GM18505 (cell line): ENCODE results near the gene NRP2.

Experiments
- ATAC-seq: cut with Tn5 transposase; IDR thresholded peaks from one replicate; pipeline ENCODE4 v1.9.1; 2021; ENCODE audit not compliant: unreplicated experiment
- POLR2A ChIP-seq: IDR thresholded peaks from 4 replicates; pipeline ENCODE4 v1.6.1; 2011; ENCODE audit warnings: borderline replicate concordance; ENCODE audit not compliant: insufficient read depth, insufficient read length; ENCODE audit errors: extremely low read depth

Gene NRP2

GRCh38 chr2:205654878-205655605 is 27.3 kb upstream of the NRP2 start:
- TF ChIP-seq POLR2A, result no peak
- ATAC-seq, result no peak

DNA sequence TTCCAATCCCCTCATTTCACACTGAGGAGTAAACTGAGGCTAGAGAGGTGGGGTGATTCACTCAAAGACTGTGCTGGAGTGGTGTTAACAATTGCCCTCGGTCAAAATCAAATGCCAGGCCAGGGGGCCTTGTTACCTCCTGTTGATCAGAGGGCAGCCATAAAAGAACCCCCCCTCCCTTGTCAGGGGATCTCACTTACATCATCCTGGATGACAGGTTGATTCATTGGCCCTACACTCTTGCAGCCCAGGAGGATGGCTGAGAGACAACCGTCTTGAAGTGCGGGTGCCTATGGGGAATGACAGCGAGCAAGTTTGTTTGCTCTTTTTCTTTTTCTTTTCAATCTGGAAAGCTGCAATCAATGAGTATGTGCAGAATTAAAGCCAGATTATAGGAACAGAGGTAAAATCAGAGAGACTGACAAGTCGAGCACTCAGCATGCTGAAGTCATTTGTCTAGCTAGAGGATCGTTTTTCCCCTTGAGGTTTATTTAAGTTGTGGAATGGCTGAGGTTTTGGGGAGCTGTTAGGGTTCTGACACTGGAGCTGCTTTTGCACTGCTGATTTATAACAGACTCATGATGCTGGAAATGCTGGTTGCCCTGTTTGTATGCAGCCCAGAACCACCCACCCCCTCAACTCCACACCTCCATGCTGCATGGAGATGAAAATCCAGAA is 26.4 kb upstream of the NRP2 start:
- no peak for TF ChIP-seq POLR2A
- ATAC-seq, result no peak

GRCh38 chr2:205656461-205656860 is 25.8 kb upstream of the NRP2 start:
- TF ChIP-seq POLR2A, result no peak

DNA sequence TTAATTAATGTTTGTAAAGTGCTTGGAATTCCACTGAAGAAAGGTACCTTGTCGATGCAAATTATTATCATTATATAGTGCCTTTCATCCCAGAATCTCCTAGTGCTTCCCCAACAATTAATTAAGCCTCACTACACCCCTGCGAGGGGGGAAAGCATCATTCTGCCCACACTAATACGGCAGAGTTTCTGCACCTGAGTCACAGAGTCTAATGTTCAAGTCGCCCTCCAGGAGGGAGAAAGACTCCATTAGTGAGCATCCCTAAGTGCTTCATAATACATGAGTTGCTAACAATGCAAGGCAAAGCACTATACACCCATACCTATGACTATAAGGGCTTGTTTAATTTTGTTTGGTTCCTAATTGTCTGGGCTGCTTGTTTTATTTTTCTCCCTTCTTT is 25.4 kb upstream of the NRP2 start:
- no peak for TF ChIP-seq POLR2A
- no peak for ATAC-seq

More at GRCh38 chr2:205656461-205656860, 25.8 kb upstream of the NRP2 start:
- ATAC-seq, result no peak

DNA sequence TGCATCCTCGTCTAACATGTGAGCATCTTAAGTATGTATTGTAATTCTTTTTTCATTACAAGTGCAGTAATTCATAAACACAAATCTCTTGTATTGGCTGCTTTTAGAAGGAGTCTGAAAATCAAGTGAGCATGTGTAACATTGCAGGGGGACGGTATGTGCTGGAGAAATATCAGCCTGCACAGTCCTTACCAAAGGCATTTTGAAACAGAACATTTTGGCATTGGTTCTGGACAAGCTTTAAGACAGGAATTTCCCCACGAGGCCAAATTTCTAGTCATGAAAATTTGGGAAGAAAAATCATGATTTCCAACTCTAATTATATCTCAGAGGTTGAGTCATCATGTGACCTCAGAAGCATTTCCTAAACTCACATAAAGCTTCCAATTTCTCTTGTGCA is 24.7 kb upstream of the NRP2 start:
- TF ChIP-seq POLR2A, result no peak
- no peak for ATAC-seq

DNA sequence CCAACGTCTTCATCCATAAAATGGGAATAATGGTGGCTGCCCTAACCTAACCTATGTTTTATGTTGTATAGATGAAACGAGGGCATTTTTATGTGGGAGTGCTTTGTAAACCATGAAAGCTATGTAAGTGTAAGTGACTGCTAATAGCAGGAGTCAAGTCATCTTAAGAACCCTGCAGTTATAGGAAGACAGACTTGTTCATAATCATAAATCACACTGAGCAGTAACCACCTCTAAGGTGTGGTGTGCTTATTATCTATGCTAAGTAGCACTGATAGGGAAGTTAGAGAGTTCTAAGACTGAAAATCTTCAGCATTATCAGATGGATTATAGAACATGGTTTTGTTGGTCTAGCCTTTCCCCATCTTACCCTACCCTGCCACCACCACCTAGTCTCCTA is 24.2 kb upstream of the NRP2 start:
- ATAC-seq, result no peak
- no peak for TF ChIP-seq POLR2A

DNA sequence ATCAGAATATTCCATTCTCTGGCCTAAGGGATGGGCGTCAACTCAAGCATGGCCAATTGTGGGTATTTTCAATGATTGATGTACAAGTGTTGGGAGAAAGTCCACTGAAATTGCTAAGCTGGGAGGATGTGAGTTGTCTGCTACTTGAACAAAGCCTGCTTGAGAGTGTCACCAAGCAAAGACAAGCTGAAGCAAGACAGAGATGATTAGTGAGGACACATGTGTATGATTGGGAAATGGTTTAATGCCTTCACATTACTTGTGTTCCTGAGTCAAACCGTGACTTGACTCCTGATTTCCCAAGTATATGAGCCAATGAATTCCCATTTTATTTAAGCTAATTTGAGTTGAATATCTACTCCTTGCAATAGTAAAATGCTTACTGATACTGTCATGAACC is 23.7 kb upstream of the NRP2 start:
- ATAC-seq, result no peak
- TF ChIP-seq POLR2A, result no peak

DNA sequence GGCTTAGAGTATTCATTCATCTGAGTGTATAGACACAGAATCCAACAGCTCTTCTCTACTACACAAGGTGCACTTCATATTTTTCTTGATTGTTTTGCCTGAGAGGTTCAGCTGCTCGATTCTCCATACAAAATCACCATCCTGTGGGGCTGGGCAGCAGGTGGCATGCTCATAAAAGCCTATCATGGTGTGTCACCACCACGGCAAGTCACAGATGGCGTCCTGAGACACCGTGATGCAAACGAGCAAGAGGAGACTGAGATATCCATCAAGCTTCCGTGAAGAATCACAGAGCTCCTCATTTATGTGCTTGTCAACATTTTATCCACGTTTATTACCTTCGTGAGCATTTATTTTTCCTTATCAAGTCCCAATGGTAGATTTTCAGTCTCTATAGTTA is 22.4 kb upstream of the NRP2 start:
- TF ChIP-seq POLR2A, result no peak
- ATAC-seq, result no peak

- TF ChIP-seq POLR2A, result no peak
- peak; percentile 74 for ATAC-seq
Observed at GRCh38 chr2:205660521-205661124, 21.7 kb upstream of the NRP2 start.

GRCh38 chr2:205661281-205661680 is 21.0 kb upstream of the NRP2 start:
- TF ChIP-seq POLR2A, result no peak
- ATAC-seq, result no peak

DNA sequence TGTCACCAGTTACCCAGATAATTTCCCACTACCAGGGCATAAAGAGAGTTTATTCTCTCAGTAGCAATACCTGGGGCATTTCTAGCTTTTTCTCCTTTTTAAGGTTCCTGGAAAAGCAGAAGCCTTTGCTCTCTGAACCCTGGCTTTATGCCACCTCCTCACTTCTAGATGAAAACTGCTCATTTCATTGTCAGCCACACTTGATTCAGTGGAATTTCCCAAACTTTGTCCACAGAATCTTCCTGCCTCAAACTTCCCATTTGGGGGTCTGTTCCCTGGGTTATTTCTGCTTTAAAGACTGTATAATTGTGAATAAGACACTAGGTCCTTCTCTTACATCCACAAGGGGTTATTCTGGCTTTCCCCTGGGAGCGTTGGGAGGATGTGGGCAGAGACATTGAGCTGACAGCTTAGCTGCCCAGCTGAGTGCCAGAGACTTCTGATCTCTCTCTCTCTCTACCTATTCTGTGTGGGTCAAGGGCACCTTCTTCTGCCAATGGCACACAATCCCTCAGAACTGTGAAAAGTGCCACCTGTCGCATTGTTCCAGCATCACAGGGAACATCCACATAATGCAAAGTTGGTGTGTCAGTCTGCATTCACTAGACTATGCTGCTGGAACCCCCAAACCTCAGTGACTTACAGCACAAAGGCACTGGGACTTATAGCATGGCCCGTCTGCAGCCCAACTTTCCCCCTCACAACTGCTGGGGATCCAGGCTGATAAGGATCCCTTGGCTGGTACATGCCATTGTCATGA is 19.9 kb upstream of the NRP2 start:
- no peak for TF ChIP-seq POLR2A
- no peak for ATAC-seq

DNA sequence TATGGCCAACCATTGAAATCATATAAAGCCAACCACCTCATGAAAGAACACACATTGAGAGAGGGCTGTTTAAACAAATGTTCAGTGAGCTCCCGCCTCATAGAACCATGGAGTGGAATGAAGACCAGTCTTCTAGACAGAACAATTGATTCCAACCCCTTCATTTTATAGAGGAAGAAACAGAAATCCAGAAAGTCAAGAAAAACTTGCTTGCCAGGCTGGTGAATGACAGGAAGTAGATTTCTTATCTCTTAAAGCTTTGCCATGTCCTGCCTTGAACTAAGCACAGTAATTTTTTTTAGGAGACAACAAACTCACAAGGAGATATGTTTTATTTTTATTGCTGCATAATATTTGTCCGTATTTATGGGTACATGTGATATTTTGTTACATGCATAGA is 16.5 kb upstream of the NRP2 start:
- no peak for TF ChIP-seq POLR2A
- ATAC-seq, result no peak

DNA sequence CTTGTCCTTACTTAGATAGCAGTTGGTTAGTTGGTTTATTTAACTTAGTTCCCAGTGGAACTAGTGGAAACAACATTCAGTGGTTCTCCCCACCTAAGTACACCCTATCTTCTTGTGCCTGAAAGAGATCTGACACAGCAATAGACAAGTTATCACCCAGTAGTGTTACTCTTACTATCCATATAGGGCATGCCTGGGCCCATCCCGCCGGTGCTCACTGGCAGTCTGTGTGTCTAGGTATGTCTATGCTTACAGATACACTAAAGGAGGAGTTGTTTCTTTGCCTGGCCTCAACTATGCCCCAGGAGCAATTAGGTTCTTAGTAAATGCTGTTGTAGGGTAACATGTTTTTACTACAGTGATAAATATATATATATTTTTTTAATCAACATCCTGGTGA is 12.0 kb upstream of the NRP2 start:
- ATAC-seq, result no peak
- no peak for TF ChIP-seq POLR2A
